GM23338 (cell line): ENCODE measurements around the gene POF1B. TPM values are rescaled to one million over a fixed set of nuclear protein-coding genes. Genes with fewer than 3 reads are reported as not detected.

Experiments
- ATAC-seq: fragments of 200-7000 bp; cut with Tn5 transposase; 3 replicates; pipeline ENCODE4 v1.9.1; 2020
- DNase-seq: peaks from one replicate; pipeline ENCODE4 v3.0.0-alpha.2; 2015; ENCODE audit warnings: low spot score
- H2AFZ ChIP-seq: fragments of 200-600 bp; sonication (generic); 2 replicates; pipeline ENCODE4 v1.8.0; 2016; ENCODE audit warnings: antibody characterized with exemption, mild to moderate bottlenecking, moderate library complexity
- H3F3A ChIP-seq: fragments of 200-600 bp; sonication (generic); replicated peaks from 2 replicates; pipeline ENCODE4 v1.8.0; 2017; ENCODE audit warnings: antibody characterized with exemption, mixed run types, low read depth
- H3K27ac ChIP-seq: fragments of 200-600 bp; sonication (generic); 2 replicates; pipeline ENCODE4 v1.6.1; 2016; ENCODE audit warnings: low read depth
- H3K27me3 ChIP-seq: fragments of 200-600 bp; sonication (generic); 2 replicates; pipeline ENCODE4 v1.8.0; 2016; ENCODE audit warnings: mild to moderate bottlenecking, mixed run types, moderate library complexity; ENCODE audit not compliant: insufficient read depth
- H3K36me3 ChIP-seq: fragments of 200-600 bp; sonication (generic); 2 replicates; pipeline ENCODE4 v1.8.0; 2016; ENCODE audit warnings: mild to moderate bottlenecking; ENCODE audit not compliant: insufficient read depth
- H3K4me1 ChIP-seq: fragments of 200-600 bp; sonication (generic); 2 replicates; pipeline ENCODE4 v1.8.0; 2016; ENCODE audit warnings: mild to moderate bottlenecking, moderate library complexity; ENCODE audit not compliant: insufficient read depth
- H3K4me2 ChIP-seq: fragments of 200-600 bp; sonication (generic); 2 replicates; pipeline ENCODE4 v1.7.1; 2017; ENCODE audit warnings: mixed run types
- H3K4me3 ChIP-seq: fragments of 200-600 bp; sonication (generic); 2 replicates; pipeline ENCODE4 v1.6.1; 2016; ENCODE audit warnings: mixed run types
- H3K79me2 ChIP-seq: fragments of 200-600 bp; sonication (generic); replicated peaks from 2 replicates; pipeline ENCODE4 v1.8.0; 2017; ENCODE audit warnings: mild to moderate bottlenecking; ENCODE audit not compliant: insufficient read depth
- H3K9me2 ChIP-seq: fragments of 200-600 bp; sonication (generic); 2 replicates; pipeline ENCODE4 v1.8.0; 2017; ENCODE audit not compliant: insufficient read depth
- H4K20me1 ChIP-seq: fragments of 200-600 bp; sonication (generic); replicated peaks from 2 replicates; pipeline ENCODE4 v1.8.0; 2017; ENCODE audit warnings: mild to moderate bottlenecking; ENCODE audit not compliant: insufficient read depth
- H3K27ac Mint-ChIP-seq: 2 replicates; pipeline ENCODE4 v1.8.0; 2020; ENCODE audit warnings: inconsistent platforms, mild to moderate bottlenecking, moderate library complexity, mixed read lengths
- H3K27me3 Mint-ChIP-seq: 3 replicates; pipeline ENCODE4 v1.8.0; 2022; ENCODE audit warnings: low read depth, mild to moderate bottlenecking, moderate library complexity, mixed read lengths, inconsistent platforms; ENCODE audit not compliant: insufficient read depth, poor library complexity
- H3K36me3 Mint-ChIP-seq: 3 replicates; pipeline ENCODE4 v1.8.0; 2021; ENCODE audit warnings: low read depth, mild to moderate bottlenecking, inconsistent platforms, moderate library complexity, mixed read lengths
- H3K4me1 Mint-ChIP-seq: 3 replicates; pipeline ENCODE4 v1.8.0; 2020; ENCODE audit warnings: mild to moderate bottlenecking, inconsistent platforms, mixed read lengths
- H3K4me3 Mint-ChIP-seq: 3 replicates; pipeline ENCODE4 v1.8.0; 2021; ENCODE audit warnings: moderate library complexity, mild to moderate bottlenecking, inconsistent platforms, mixed read lengths
- H3K9me3 Mint-ChIP-seq: 3 replicates; pipeline ENCODE4 v1.8.0; 2020; ENCODE audit warnings: moderate library complexity, mild to moderate bottlenecking, inconsistent platforms, mixed read lengths
- CREB1 ChIP-seq: fragments of 250-450 bp; sonication (Bioruptor Pico); IDR thresholded peaks from 2 replicates; pipeline ENCODE4 v1.5.0; 2020; ENCODE audit warnings: low read depth, mild to moderate bottlenecking, moderate library complexity
- ETS1 ChIP-seq: IDR thresholded peaks from 2 replicates; pipeline ENCODE4 v1.6.1; 2016; ENCODE audit warnings: antibody characterized with exemption
- EZH2phosphoT487 ChIP-seq: fragments of 200-600 bp; sonication (generic); IDR thresholded peaks from one replicate; pipeline ENCODE4 v1.8.1; 2018; ENCODE audit warnings: antibody characterized with exemption; ENCODE audit not compliant: unreplicated experiment
- NANOG ChIP-seq: IDR thresholded peaks from 2 replicates; pipeline ENCODE4 v1.6.1; 2016; ENCODE audit warnings: antibody characterized with exemption, borderline replicate concordance
- POLR2AphosphoS5 ChIP-seq: IDR thresholded peaks from 2 replicates; pipeline ENCODE4 v1.6.1; 2016; ENCODE audit warnings: antibody characterized with exemption, low read depth
- ZNF331 ChIP-seq: fragments of 250-450 bp; sonication (Bioruptor Pico); IDR thresholded peaks from 2 replicates; pipeline ENCODE4 v1.5.0; 2020; ENCODE audit warnings: low read depth, mild to moderate bottlenecking, moderate library complexity
- polyA plus RNA-seq: library from polyadenylated mRNA; unstranded; fragments of >200 nt; fragmentation: Nextera tagmentation; extraction: Ambion mirVana; gene quantifications from 2 replicates; pipeline ENCODE4 v1.2.1, GENCODE V29; 2016
- total RNA-seq: library from RNA; depleted of rRNA; stranded (reverse); fragments of >200 nt; shearing (Covaris generic); gene quantifications from 2 replicates; pipeline ENCODE4 v1.2.3, GENCODE V29; 2014
- TF ChIP-seq, protein P1 (sequence below): IDR thresholded peaks from one replicate; pipeline ENCODE4 v1.6.1; 2018; ENCODE audit warnings: antibody characterized with exemption; ENCODE audit not compliant: unreplicated experiment
- TF ChIP-seq, protein P2 (sequence below), 2 experiments: fragments of 200-600 bp in 1 of 2; sonication (generic) in 1 of 2; conservative IDR thresholded peaks; 2 replicates each; pipeline versions ENCODE4 v1.5.1 to v1.6.1; 2016 to 2017; ENCODE audit warnings: antibody characterized with exemption in 2 of 2, low read depth in 2 of 2, mild to moderate bottlenecking in 2 of 2, moderate library complexity in 1 of 2

POF1B gene
- total and polyA plus RNA-seq, 2 experiments from 2014 or later: 0.05 to 0.10 TPM

DNA sequence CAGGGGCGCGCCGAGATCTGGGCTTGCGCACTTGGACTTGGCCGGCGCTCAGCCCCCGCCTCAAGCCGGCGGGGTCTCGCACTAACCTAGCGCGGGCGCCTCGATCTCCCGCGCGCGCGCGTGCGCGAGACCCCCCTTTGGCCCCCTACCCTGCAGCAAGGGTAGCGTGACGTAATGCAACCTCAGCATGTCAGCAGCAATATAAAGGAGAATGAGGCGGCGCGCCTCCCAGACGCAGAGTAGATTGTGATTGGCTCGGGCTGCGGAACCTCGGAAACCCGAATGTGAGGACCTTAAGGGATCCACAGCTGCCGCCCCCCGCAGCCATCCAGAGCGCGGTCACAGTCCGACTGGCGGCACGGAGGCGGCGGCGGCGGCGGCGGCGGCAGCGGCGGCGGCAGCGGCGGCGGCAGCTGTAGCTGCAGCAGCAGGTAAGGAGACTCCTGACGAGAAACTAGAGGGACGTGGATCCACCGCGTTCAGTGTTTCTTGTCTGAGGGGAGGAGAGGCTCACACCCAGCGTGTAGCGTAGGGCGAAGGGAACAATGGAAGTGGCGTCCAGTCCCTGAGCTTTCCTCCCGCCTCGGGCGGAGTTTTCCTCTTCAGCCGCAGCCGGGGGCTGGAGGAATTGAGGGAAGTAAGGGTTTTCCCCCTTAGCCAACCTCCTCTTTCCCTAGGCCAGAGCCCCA, 135.6 kb downstream of the POF1B start, which contains the start of the genes SATL1 and ZNF711:
TSS of gene SATL1 (minus strand) at position 19 of the 689 bp plus-strand sequence. CDS start 134,811 bp downstream, outside the sequence.
TSS of gene ZNF711 (plus strand) at position 231 of the 689 bp plus-strand sequence. CDS start 3,582 bp downstream, outside the sequence.
- Histone ChIP-seq H3K9me2 (no peaks in the 10 kb centered on the region), H3K4me1 (peaks cover 10% of the 10 kb centered on the region), H3K27me3 (no peaks in the 10 kb centered on the region), H2AFZ (peak within 1 kb of the TSS; percentile 87), H3F3A (no peaks in the 10 kb centered on the region), H4K20me1 (no peaks in the 10 kb centered on the region; the same call in 1 of the 2 replicates), H3K79me2 (peaks cover 48% of the 10 kb centered on the region), H3K27ac (peak within 1 kb of the TSS; percentile 84), H3K4me3 (peak within 1 kb of the TSS; percentile 78), H3K36me3 (peaks cover 7% of the 10 kb centered on the region; the same call in 1 of the 2 replicates), H3K4me2 (peak within 1 kb of the TSS; percentile 84)
- DNase-seq (peak; percentile 84), ATAC-seq (peak; percentile 91)
- no peak for TF ChIP-seq EZH2phosphoT487
- no peak for TF ChIP-seq NANOG
- TF ChIP-seq POLR2AphosphoS5: peak; percentile 40
- peak; percentile 85 for TF ChIP-seq CREB1 (CRISPR knock-in tag)
- TF ChIP-seq, protein P1, sequence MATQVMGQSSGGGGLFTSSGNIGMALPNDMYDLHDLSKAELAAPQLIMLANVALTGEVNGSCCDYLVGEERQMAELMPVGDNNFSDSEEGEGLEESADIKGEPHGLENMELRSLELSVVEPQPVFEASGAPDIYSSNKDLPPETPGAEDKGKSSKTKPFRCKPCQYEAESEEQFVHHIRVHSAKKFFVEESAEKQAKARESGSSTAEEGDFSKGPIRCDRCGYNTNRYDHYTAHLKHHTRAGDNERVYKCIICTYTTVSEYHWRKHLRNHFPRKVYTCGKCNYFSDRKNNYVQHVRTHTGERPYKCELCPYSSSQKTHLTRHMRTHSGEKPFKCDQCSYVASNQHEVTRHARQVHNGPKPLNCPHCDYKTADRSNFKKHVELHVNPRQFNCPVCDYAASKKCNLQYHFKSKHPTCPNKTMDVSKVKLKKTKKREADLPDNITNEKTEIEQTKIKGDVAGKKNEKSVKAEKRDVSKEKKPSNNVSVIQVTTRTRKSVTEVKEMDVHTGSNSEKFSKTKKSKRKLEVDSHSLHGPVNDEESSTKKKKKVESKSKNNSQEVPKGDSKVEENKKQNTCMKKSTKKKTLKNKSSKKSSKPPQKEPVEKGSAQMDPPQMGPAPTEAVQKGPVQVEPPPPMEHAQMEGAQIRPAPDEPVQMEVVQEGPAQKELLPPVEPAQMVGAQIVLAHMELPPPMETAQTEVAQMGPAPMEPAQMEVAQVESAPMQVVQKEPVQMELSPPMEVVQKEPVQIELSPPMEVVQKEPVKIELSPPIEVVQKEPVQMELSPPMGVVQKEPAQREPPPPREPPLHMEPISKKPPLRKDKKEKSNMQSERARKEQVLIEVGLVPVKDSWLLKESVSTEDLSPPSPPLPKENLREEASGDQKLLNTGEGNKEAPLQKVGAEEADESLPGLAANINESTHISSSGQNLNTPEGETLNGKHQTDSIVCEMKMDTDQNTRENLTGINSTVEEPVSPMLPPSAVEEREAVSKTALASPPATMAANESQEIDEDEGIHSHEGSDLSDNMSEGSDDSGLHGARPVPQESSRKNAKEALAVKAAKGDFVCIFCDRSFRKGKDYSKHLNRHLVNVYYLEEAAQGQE: no peak
- H3K4me3 Mint-ChIP-seq: peak within 1 kb of the TSS; percentile 94
- peak within 1 kb of the TSS; percentile 95 for H3K27ac Mint-ChIP-seq
- H3K9me3 Mint-ChIP-seq: no peaks in the 10 kb centered on the region
- H3K36me3 Mint-ChIP-seq: peaks cover 5% of the 10 kb centered on the region
- H3K4me1 Mint-ChIP-seq: peaks cover 18% of the 10 kb centered on the region
- H3K27me3 Mint-ChIP-seq: no peaks in the 10 kb centered on the region

- Histone ChIP-seq H3K27ac (peak overlapping the region; percentile 17; the same call in 1 of the 2 replicates), H3K79me2 (peaks cover 41% of the 10 kb centered on the region), H3K4me3 (peak overlapping the region; percentile 78), H3K4me2 (peak overlapping the region; percentile 72), H2AFZ (peak overlapping the region; percentile 87), H3K36me3 (peaks cover 7% of the 10 kb centered on the region; the same call in 1 of the 2 replicates), H3K27me3 (no peaks in the 10 kb centered on the region), H3K4me1 (peaks cover 10% of the 10 kb centered on the region), H4K20me1 (no peaks in the 10 kb centered on the region), H3F3A (no peaks in the 10 kb centered on the region), H3K9me2 (no peaks in the 10 kb centered on the region)
- Mint-ChIP-seq H3K9me3 (no peaks in the 10 kb centered on the region), H3K36me3 (no peaks in the 10 kb centered on the region; the same call in none of the 3 replicates), H3K4me1 (peaks cover 14% of the 10 kb centered on the region; the same call in 2 of the 3 replicates), H3K27ac (peak overlapping the region; percentile 56; the same call in 1 of the 2 replicates), H3K4me3 (peak overlapping the region; percentile 94), H3K27me3 (no peaks in the 10 kb centered on the region)
- ATAC-seq: no peak
- DNase-seq: no peak
- TF ChIP-seq ETS1 (no peak), POLR2AphosphoS5 (no peak), ZNF331 (CRISPR knock-in tag) (no peak)
- TF ChIP-seq, protein P2, sequence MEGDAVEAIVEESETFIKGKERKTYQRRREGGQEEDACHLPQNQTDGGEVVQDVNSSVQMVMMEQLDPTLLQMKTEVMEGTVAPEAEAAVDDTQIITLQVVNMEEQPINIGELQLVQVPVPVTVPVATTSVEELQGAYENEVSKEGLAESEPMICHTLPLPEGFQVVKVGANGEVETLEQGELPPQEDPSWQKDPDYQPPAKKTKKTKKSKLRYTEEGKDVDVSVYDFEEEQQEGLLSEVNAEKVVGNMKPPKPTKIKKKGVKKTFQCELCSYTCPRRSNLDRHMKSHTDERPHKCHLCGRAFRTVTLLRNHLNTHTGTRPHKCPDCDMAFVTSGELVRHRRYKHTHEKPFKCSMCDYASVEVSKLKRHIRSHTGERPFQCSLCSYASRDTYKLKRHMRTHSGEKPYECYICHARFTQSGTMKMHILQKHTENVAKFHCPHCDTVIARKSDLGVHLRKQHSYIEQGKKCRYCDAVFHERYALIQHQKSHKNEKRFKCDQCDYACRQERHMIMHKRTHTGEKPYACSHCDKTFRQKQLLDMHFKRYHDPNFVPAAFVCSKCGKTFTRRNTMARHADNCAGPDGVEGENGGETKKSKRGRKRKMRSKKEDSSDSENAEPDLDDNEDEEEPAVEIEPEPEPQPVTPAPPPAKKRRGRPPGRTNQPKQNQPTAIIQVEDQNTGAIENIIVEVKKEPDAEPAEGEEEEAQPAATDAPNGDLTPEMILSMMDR (conservative IDR thresholded peaks at IDR 0.05; ENCODE audit: low read depth in 2 of 2): no peak
- TF ChIP-seq, protein P1: no peak
These were observed 136.3 kb downstream of the POF1B start for GRCh38 chrX:85243155-85243554.
